HCT116 (cell line): Measurements from ENCODE around the gene TM9SF2. TPM values are rescaled to one million over a fixed set of nuclear protein-coding genes. Genes with fewer than 3 reads are reported as not detected.

Source experiments
- ATAC-seq: fragments of 200-7000 bp; cut with Tn5 transposase; 2 replicates; pipeline ENCODE4 v1.9.1; 2020; ENCODE audit warnings: mild to moderate bottlenecking, moderate library complexity
- BruUV-seq: library from RNA; stranded (reverse); fragments of 400-500 nt; replicated peaks from 2 replicates; lab custom pipeline; 2021; lab: Mats Ljungman, UMichigan
- CTCF ChIA-PET: fragments of 300-600 bp; sonication (Branson Sonifier 250); formaldehyde crosslinking; loops from one replicate; lab custom pipeline; 2021; ENCODE audit warnings: antibody characterized with exemption; lab: Charles Lee
- POLR2A ChIA-PET: fragments of 300-600, 350-600 bp; sonication (Branson Sonifier 250); formaldehyde crosslinking; loops from one replicate; lab custom pipeline; 2021; ENCODE audit warnings: antibody characterized with exemption; lab: Charles Lee
- RAD21 ChIA-PET, 2 experiments: fragments of 300-600 bp; sonication (Branson Sonifier 250); formaldehyde crosslinking; loops; one replicate each; lab custom pipeline; 2023; ENCODE audit warnings: low total read pairs in 2 of 2; ENCODE audit not compliant: uncharacterized antibody in 2 of 2, unreplicated experiment in 2 of 2, low non-redundant PET in 1 of 2; lab: Charles Lee
- DNase-seq: peaks from one replicate; pipeline ENCODE4 v3.0.0-alpha.2; 2010; ENCODE audit warnings: low read depth, low spot score
- H2AFZ ChIP-seq: fragments of 200-600 bp; shearing (Covaris generic), sonication (generic); 2 replicates; pipeline ENCODE4 v1.6.1; 2017; ENCODE audit warnings: low read depth, mixed run types, mixed read lengths, antibody characterized with exemption, low read length; ENCODE audit not compliant: poor library complexity, severe bottlenecking
- H3K27ac ChIP-seq: 2 replicates; pipeline ENCODE4 v1.5.1; 2012; ENCODE audit warnings: low read depth, low read length
- H3K27me3 ChIP-seq: fragments of 200-600 bp; sonication (generic); 2 replicates; pipeline ENCODE4 v1.6.1; 2016; ENCODE audit warnings: mixed run types, low read length, mixed read lengths; ENCODE audit not compliant: insufficient read depth
- H3K36me3 ChIP-seq, 2 experiments: fragments of 200-500 bp in 1 of 2; fragments of 200-600 bp in 1 of 2; sonication (Bioruptor generic) in 1 of 2; sonication (generic) in 1 of 2; 2 replicates each; pipeline versions ENCODE4 v1.5.1 to v1.6.1; 2014 to 2016; ENCODE audit warnings: low read length in 2 of 2, inconsistent platforms in 1 of 2, mixed read lengths in 1 of 2, mixed run types in 1 of 2; ENCODE audit not compliant: insufficient read depth in 2 of 2, control insufficient read depth in 1 of 2
- H3K4me1 ChIP-seq, 2 experiments: fragments of 200-600 bp in 1 of 2; sonication (generic) in 1 of 2; 2 replicates each; pipeline versions ENCODE4 v1.5.1 to v1.6.1; 2012 to 2017; ENCODE audit warnings: low read length in 2 of 2, inconsistent platforms in 1 of 2, mild to moderate bottlenecking in 1 of 2, mixed read lengths in 1 of 2, mixed run types in 1 of 2, moderate library complexity in 1 of 2; ENCODE audit not compliant: insufficient read depth in 2 of 2, control insufficient read depth in 1 of 2
- H3K4me2 ChIP-seq: fragments of 200-600 bp; sonication (generic); 2 replicates; pipeline ENCODE4 v1.6.1; 2017; ENCODE audit warnings: mixed run types, low read length, mixed read lengths
- H3K4me3 ChIP-seq, 2 experiments: fragments of 200-600 bp in 1 of 2; sonication (generic) in 1 of 2; replicated peaks in 1 of 2; 2 replicates each; pipeline ENCODE4 v1.5.1; 2011 to 2016; ENCODE audit warnings: low read length in 2 of 2, control low read depth in 1 of 2, low read depth in 1 of 2, mild to moderate bottlenecking in 1 of 2, mixed read lengths in 1 of 2, mixed run types in 1 of 2
- H3K79me2 ChIP-seq: fragments of 200-600 bp; sonication (generic); 2 replicates; pipeline ENCODE4 v1.6.1; 2017; ENCODE audit warnings: mild to moderate bottlenecking, mixed run types, low read length, moderate library complexity, mixed read lengths; ENCODE audit not compliant: insufficient read depth
- H3K9ac ChIP-seq: fragments of 200-600 bp; sonication (generic); 2 replicates; pipeline ENCODE4 v1.6.1; 2016; ENCODE audit warnings: low read length, mixed read lengths
- H3K9me2 ChIP-seq: fragments of 200-600 bp; sonication (generic), shearing (Covaris generic); 2 replicates; pipeline ENCODE4 v1.6.1; 2017; ENCODE audit warnings: mixed run types, mild to moderate bottlenecking, moderate library complexity; ENCODE audit not compliant: insufficient read depth
- H3K9me3 ChIP-seq, 2 experiments: fragments of 200-500 bp in 1 of 2; fragments of 200-600 bp in 1 of 2; sonication (Bioruptor generic) in 1 of 2; sonication (generic) in 1 of 2; 2 replicates each; pipeline ENCODE4 v1.6.1; 2014 to 2017; ENCODE audit warnings: low read length in 2 of 2, mixed read lengths in 2 of 2, inconsistent platforms in 1 of 2, low read depth in 1 of 2, mild to moderate bottlenecking in 1 of 2, mixed run types in 1 of 2, moderate library complexity in 1 of 2; ENCODE audit not compliant: control insufficient read depth in 1 of 2, insufficient read depth in 1 of 2
- H4K20me1 ChIP-seq: fragments of 200-600 bp; sonication (generic), shearing (Covaris generic); 2 replicates; pipeline ENCODE4 v1.6.1; 2017; ENCODE audit warnings: mixed run types, mild to moderate bottlenecking, moderate library complexity; ENCODE audit not compliant: insufficient read depth
- CBX3 ChIP-seq: IDR thresholded peaks from 2 replicates; pipeline ENCODE4 v1.6.1; 2012; ENCODE audit warnings: low read depth
- CEBPB ChIP-seq: IDR thresholded peaks from 2 replicates; pipeline ENCODE4 v1.6.1; 2012; ENCODE audit warnings: low read depth
- CTCF ChIP-seq, 3 experiments: fragments of 200-600 bp in 1 of 3; sonication (generic) in 1 of 3; IDR thresholded peaks in 2 of 3; conservative IDR thresholded peaks in 1 of 3; 2 replicates each; pipeline ENCODE4 v1.5.1; 2012 to 2017; ENCODE audit warnings: low read depth in 2 of 3, low read length in 2 of 3, antibody characterized with exemption in 1 of 3, borderline replicate concordance in 1 of 3, control low read depth in 1 of 3, mild to moderate bottlenecking in 1 of 3, mixed read lengths in 1 of 3, mixed run types in 1 of 3, moderate library complexity in 1 of 3; ENCODE audit not compliant: insufficient read depth in 1 of 3
- EGR1 ChIP-seq: IDR thresholded peaks from 2 replicates; pipeline ENCODE4 v1.6.1; 2012; ENCODE audit warnings: low read depth
- ELF1 ChIP-seq: IDR thresholded peaks from 2 replicates; pipeline ENCODE4 v1.6.1; 2012; ENCODE audit warnings: low read depth, borderline replicate concordance
- EZH2 ChIP-seq: fragments of 200-600 bp; sonication (generic); IDR thresholded peaks from 2 replicates; pipeline ENCODE4 v1.6.1; 2017; ENCODE audit warnings: antibody characterized with exemption, mixed run types
- EZH2phosphoT487 ChIP-seq: fragments of 200-600 bp; IDR thresholded peaks from 2 replicates; pipeline ENCODE4 v1.6.1; 2018; ENCODE audit warnings: antibody characterized with exemption, borderline replicate concordance
- FOSL1 ChIP-seq: IDR thresholded peaks from 2 replicates; pipeline ENCODE4 v1.6.1; 2012; ENCODE audit warnings: low read depth
- POLR2A ChIP-seq: IDR thresholded peaks from 2 replicates; pipeline ENCODE4 v1.7.0; 2011; ENCODE audit warnings: borderline replicate concordance; ENCODE audit not compliant: insufficient read depth, insufficient read length; ENCODE audit errors: extremely low read depth
- RAD21 ChIP-seq: IDR thresholded peaks from 2 replicates; pipeline ENCODE4 v1.6.1; 2012; ENCODE audit warnings: low read depth, mild to moderate bottlenecking
- SIN3A ChIP-seq: IDR thresholded peaks from 2 replicates; pipeline ENCODE4 v1.6.1; 2012; ENCODE audit warnings: low read depth
- SP1 ChIP-seq: IDR thresholded peaks from 2 replicates; pipeline ENCODE4 v1.6.1; 2012; ENCODE audit warnings: low read depth
- SRF ChIP-seq: IDR thresholded peaks from 2 replicates; pipeline ENCODE4 v1.6.1; 2012; ENCODE audit warnings: low read depth
- YY1 ChIP-seq: IDR thresholded peaks from 2 replicates; pipeline ENCODE4 v1.6.1; 2011; ENCODE audit warnings: low read length, low read depth, moderate library complexity, mild to moderate bottlenecking; ENCODE audit not compliant: insufficient replicate concordance; ENCODE audit errors: extremely low read depth
- ZFX ChIP-seq: fragments of 450-650 bp; IDR thresholded peaks from 2 replicates; pipeline ENCODE4 v1.6.1; 2017
- intact Hi-C: fragments of 100-400 bp; cut with micrococcal nuclease; formaldehyde crosslinking; loops from 2 replicates; pipeline ENCODE4 v1.10.0; 2022
- total RNA-seq: library from RNA; stranded (reverse); gene quantifications from one replicate; pipeline ENCODE4 v1.2.1, GENCODE V29; 2021; ENCODE audit not compliant: unreplicated experiment
- TF ChIP-seq, protein P1 (sequence below): IDR thresholded peaks from 2 replicates; pipeline ENCODE4 v1.6.1; 2012
- TF ChIP-seq, protein P2 (sequence below): IDR thresholded peaks from 2 replicates; pipeline ENCODE4 v1.6.1; 2012
- TF ChIP-seq, protein P3 (sequence below): IDR thresholded peaks from 2 replicates; pipeline ENCODE4 v1.6.1; 2012; ENCODE audit warnings: low read depth
- TF ChIP-seq, protein P4 (sequence below): IDR thresholded peaks from 2 replicates; pipeline ENCODE4 v1.6.1; 2011; ENCODE audit warnings: mild to moderate bottlenecking, low read length, moderate library complexity; ENCODE audit not compliant: insufficient replicate concordance; ENCODE audit errors: extremely low read depth

The TM9SF2 gene
- total RNA-seq, 1 experiment from 2014 or later = 77.8 TPM

DNA sequence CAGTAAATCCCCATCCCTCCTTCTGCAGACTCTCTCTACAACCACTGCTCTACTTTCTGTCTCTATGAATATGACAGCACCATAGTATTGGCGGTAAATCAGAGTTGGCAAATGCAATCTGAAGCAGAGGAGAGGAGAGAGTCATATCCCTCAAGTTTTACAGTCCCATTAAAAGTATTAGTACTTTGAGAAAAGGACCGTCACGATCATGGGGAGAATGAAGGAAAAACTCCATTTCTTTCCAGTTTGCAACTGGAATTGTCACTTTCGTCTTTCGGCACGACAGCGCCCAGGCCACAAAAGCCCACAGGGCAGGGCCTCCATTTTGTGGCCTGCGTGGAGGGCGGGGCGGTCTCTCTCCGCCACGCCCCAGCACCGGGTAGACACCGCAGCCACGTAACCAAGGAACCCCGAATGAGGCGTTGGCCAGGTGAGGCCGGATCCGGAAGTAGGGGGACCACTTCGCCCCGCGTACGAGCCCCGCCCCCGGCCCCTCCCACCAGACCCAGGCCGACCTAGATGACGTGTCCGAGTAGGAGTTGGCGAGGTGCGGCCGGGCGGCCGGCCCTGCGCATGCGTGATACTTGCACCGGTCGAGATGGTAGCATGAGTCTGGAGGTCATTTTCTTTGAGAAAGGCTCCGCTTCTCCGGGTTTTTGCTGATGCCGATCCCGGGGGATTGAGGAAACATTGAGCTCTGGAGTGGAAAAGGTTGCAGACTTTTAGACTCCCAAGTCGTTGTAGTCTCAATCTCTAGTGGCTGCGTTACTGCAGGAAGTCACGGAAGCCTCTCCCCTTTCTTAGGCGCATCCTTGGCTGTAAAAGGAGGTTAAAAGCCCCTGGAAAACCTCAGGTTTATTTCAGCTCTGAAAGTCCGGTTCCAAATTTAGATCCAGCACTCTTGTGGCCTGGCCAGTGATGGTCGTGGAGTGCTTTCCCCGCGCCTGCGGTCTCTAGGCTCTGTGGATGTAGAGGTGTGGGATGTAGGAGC, 2.8 kb upstream of the TM9SF2 start:
- H3K79me2 ChIP-seq = peaks cover 22% of the 10 kb centered on the region
- intact Hi-C loops = no loop called here
- no peaks in the 10 kb centered on the region for H3K36me3 ChIP-seq
- ATAC-seq = peak; percentile 78
- no peaks in the 10 kb centered on the region for H3K9me2 ChIP-seq
- ChIA-PET POLR2A (interaction anchor here (0.9 kb wide), 1 partner anchor 9 kb away, joined by 3 read pairs; no protein-coding TSS in a partner anchor), CTCF (no interaction called here), RAD21 (no interaction called here)
- no peaks in the 10 kb centered on the region for H4K20me1 ChIP-seq
- H3K27ac ChIP-seq = peak overlapping the region; percentile 87
- H2AFZ ChIP-seq = peak overlapping the region; percentile 30
- no TSS peak for BruUV-seq
- peaks cover 23 to 59% of the 10 kb centered on the region in 2 experiments for H3K4me1 ChIP-seq
- peak overlapping the region; percentile 64 to 78 for H3K4me3 ChIP-seq
- H3K9ac ChIP-seq = peak overlapping the region; percentile 83
- peak overlapping the region; percentile 89 for H3K4me2 ChIP-seq
- no peaks in the 10 kb centered on the region for H3K9me3 ChIP-seq
- peak; percentile 97 for DNase-seq
- no peaks in the 10 kb centered on the region for H3K27me3 ChIP-seq
- TF ChIP-seq RAD21 (no peak), POLR2A (peak; percentile 85), SP1 (no peak), SIN3A (no peak), EGR1 (no peak), CTCF (IDR thresholded peaks at IDR 0.05 in 2 of 3, conservative IDR thresholded peaks at IDR 0.05 in 1 of 3; ENCODE audit: borderline replicate concordance in 1 of 3, insufficient read depth in 1 of 3, low read depth in 2 of 3, low read length in 2 of 3) (no peak), EZH2 (no peak), FOSL1 (no peak), CBX3 (no peak), CEBPB (no peak), EZH2phosphoT487 (no peak), SRF (no peak), ELF1 (no peak), YY1 (peak; percentile 89), ZFX (peak; percentile 46; the same call in 1 of the 2 replicates)
- TF ChIP-seq, protein P1, sequence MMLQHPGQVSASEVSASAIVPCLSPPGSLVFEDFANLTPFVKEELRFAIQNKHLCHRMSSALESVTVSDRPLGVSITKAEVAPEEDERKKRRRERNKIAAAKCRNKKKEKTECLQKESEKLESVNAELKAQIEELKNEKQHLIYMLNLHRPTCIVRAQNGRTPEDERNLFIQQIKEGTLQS = no peak
- TF ChIP-seq, protein P2, sequence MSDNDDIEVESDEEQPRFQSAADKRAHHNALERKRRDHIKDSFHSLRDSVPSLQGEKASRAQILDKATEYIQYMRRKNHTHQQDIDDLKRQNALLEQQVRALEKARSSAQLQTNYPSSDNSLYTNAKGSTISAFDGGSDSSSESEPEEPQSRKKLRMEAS = no peak
- TF ChIP-seq, protein P3, sequence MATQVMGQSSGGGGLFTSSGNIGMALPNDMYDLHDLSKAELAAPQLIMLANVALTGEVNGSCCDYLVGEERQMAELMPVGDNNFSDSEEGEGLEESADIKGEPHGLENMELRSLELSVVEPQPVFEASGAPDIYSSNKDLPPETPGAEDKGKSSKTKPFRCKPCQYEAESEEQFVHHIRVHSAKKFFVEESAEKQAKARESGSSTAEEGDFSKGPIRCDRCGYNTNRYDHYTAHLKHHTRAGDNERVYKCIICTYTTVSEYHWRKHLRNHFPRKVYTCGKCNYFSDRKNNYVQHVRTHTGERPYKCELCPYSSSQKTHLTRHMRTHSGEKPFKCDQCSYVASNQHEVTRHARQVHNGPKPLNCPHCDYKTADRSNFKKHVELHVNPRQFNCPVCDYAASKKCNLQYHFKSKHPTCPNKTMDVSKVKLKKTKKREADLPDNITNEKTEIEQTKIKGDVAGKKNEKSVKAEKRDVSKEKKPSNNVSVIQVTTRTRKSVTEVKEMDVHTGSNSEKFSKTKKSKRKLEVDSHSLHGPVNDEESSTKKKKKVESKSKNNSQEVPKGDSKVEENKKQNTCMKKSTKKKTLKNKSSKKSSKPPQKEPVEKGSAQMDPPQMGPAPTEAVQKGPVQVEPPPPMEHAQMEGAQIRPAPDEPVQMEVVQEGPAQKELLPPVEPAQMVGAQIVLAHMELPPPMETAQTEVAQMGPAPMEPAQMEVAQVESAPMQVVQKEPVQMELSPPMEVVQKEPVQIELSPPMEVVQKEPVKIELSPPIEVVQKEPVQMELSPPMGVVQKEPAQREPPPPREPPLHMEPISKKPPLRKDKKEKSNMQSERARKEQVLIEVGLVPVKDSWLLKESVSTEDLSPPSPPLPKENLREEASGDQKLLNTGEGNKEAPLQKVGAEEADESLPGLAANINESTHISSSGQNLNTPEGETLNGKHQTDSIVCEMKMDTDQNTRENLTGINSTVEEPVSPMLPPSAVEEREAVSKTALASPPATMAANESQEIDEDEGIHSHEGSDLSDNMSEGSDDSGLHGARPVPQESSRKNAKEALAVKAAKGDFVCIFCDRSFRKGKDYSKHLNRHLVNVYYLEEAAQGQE = no peak
- TF ChIP-seq, protein P4, sequence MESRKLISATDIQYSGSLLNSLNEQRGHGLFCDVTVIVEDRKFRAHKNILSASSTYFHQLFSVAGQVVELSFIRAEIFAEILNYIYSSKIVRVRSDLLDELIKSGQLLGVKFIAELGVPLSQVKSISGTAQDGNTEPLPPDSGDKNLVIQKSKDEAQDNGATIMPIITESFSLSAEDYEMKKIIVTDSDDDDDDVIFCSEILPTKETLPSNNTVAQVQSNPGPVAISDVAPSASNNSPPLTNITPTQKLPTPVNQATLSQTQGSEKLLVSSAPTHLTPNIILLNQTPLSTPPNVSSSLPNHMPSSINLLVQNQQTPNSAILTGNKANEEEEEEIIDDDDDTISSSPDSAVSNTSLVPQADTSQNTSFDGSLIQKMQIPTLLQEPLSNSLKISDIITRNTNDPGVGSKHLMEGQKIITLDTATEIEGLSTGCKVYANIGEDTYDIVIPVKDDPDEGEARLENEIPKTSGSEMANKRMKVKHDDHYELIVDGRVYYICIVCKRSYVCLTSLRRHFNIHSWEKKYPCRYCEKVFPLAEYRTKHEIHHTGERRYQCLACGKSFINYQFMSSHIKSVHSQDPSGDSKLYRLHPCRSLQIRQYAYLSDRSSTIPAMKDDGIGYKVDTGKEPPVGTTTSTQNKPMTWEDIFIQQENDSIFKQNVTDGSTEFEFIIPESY = peak; percentile 19
